ENCODE measurements around the gene RHOXF1.
"Not testable (repeated sequence)": the region's sequence is repeated elsewhere in the genome, so short reads cannot be mapped to it uniquely, and the experiment has no call there.

DNA sequence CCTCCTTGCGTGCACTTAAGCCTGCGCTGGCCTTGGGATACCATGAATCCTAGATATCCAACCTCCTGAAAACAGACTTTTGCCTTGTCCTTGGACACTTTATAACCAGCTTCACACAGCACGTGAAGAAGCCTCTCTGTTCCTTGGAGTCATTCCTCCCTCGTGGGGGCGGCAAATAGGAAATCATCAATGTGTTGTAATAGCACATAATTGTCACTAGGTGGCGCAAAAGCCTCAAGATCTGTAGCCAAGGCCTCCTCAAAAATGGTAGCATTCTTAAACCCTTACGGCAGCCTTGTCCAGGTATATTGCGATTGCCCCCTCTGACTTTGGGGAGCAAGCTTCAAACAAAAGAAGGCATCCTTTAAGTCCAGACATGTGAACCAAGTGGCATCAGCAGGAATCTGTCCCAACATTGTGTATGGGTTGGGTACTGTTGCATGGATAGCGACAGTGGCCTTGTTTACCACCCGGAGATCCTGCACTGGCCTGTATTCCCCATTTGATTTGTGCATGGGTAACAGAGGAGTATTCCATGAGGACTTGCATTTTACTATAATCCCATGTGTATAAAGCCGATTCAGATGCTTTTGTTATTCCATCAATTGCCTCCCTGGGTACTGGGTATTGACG is 30.0 kb downstream of the RHOXF1 start:
- not testable (repeated sequence) for TF ChIP-seq POLR2A (IDR thresholded peaks at IDR 0.05)
- TF ChIP-seq, protein P1, sequence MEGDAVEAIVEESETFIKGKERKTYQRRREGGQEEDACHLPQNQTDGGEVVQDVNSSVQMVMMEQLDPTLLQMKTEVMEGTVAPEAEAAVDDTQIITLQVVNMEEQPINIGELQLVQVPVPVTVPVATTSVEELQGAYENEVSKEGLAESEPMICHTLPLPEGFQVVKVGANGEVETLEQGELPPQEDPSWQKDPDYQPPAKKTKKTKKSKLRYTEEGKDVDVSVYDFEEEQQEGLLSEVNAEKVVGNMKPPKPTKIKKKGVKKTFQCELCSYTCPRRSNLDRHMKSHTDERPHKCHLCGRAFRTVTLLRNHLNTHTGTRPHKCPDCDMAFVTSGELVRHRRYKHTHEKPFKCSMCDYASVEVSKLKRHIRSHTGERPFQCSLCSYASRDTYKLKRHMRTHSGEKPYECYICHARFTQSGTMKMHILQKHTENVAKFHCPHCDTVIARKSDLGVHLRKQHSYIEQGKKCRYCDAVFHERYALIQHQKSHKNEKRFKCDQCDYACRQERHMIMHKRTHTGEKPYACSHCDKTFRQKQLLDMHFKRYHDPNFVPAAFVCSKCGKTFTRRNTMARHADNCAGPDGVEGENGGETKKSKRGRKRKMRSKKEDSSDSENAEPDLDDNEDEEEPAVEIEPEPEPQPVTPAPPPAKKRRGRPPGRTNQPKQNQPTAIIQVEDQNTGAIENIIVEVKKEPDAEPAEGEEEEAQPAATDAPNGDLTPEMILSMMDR (IDR thresholded peaks at IDR 0.05): not testable (repeated sequence)

All from vagina (tissue), 2 donors.